ENCODE results near the gene SLC36A4. TPM values are rescaled to one million over a fixed set of nuclear protein-coding genes. Genes with fewer than 3 reads are reported as not detected.
A peak's percentile ranks its signal among the peaks of the same experiment; 100 is the strongest.

SLC36A4 gene
- total and polyA plus RNA-seq, 2 of the 13 experiments (the other 11 are each of a cell fraction or from before 2014, with no cell fraction given): 7.3 to 9.5 TPM

- TF ChIP-seq KAT2B (IDR thresholded peaks at IDR 0.05; ENCODE audit: borderline replicate concordance, low read depth, low read length) (no peak), JDP2 (CRISPR knock-in tag; IDR thresholded peaks at IDR 0.05; ENCODE audit: borderline replicate concordance) (no peak; the same call in 1 of the 2 replicates), ZBTB4 (CRISPR knock-in tag; IDR thresholded peaks at IDR 0.05; ENCODE audit: borderline replicate concordance) (no peak), ZNF737 (CRISPR knock-in tag; IDR thresholded peaks at IDR 0.05; ENCODE audit: borderline replicate concordance) (no peak), ZNF256 (CRISPR knock-in tag; conservative IDR thresholded peaks at IDR 0.05) (no peak), ZC3H13 (CRISPR knock-in tag; IDR thresholded peaks at IDR 0.05) (peak; percentile 53; the same call in 1 of the 2 replicates), ZNF207 (IDR thresholded peaks at IDR 0.05; ENCODE audit: borderline replicate concordance) (no peak), MAFG (CRISPR knock-in tag; IDR thresholded peaks at IDR 0.05) (peak; percentile 56; the same call in 1 of the 2 replicates), ZBTB46 (CRISPR knock-in tag; IDR thresholded peaks at IDR 0.05; ENCODE audit: borderline replicate concordance) (no peak), ZBTB10 (CRISPR knock-in tag; IDR thresholded peaks at IDR 0.05; ENCODE audit: borderline replicate concordance) (peak; percentile 38; the same call in 1 of the 2 replicates), THAP8 (CRISPR knock-in tag; IDR thresholded peaks at IDR 0.05; ENCODE audit: borderline replicate concordance) (peak; percentile 94), ZMAT5 (CRISPR knock-in tag; IDR thresholded peaks at IDR 0.05; ENCODE audit: borderline replicate concordance, low read depth) (no peak), ZNF180 (CRISPR knock-in tag; IDR thresholded peaks at IDR 0.05; ENCODE audit: borderline replicate concordance, low read depth) (no peak), ZNF570 (CRISPR knock-in tag; IDR thresholded peaks at IDR 0.05; ENCODE audit: borderline replicate concordance) (no peak), ZMYM3 (CRISPR knock-in tag; IDR thresholded peaks at IDR 0.05) (no peak; the same call in 1 of the 2 replicates), ZNF34 (CRISPR knock-in tag; IDR thresholded peaks at IDR 0.05; ENCODE audit: borderline replicate concordance) (0 out of 2 replicates have a peak, but pooled peaks have one; percentile 44), STAG1 (CRISPR knock-in tag; IDR thresholded peaks at IDR 0.05) (no peak), ZNF543 (CRISPR knock-in tag; IDR thresholded peaks at IDR 0.05) (peak; percentile 74; the same call in 1 of the 2 replicates), JARID2 (CRISPR knock-in tag; IDR thresholded peaks at IDR 0.05; ENCODE audit: insufficient replicate concordance) (no peak)
These were observed at the start of gene SLC36A4 (continued) for GRCh38 chr11:93197380-93198214.

Data from HepG2 (cell line).